Measurements from ENCODE around the gene DFFB. TPM values are rescaled to one million over a fixed set of nuclear protein-coding genes. Genes with fewer than 3 reads are reported as not detected.

DFFB gene
- total RNA-seq, 2 experiments from 2014 or later: 7.2 to 8.4 TPM

GRCh38 chr1:3923378-3924185, 66.3 kb downstream of the DFFB start:
- Mint-ChIP-seq H3K9me3 (ENCODE audit: low read depth) (no peaks in the 10 kb centered on the region), H3K4me3 (no peak overlapping the region), H3K27ac (no peak overlapping the region), H3K36me3 (ENCODE audit: low read depth) (no peaks in the 10 kb centered on the region), H3K27me3 (peaks cover 2% of the 10 kb centered on the region), H3K4me1 (peaks cover 16% of the 10 kb centered on the region)
- intact Hi-C loops (cut with DNase I, micrococcal nuclease): no loop called here
- no peak for ATAC-seq
- ChIA-PET CTCF (no interaction called here), POLR2A (no interaction called here)
- DNase-seq: no peak

- DNase-seq: no peak
These were observed 67.0 kb downstream of the DFFB start for GRCh38 chr1:3924186-3924824.

GRCh38 chr1:3924825-3925220, 67.5 kb downstream of the DFFB start:
- peaks cover 16% of the 10 kb centered on the region for H3K4me1 Mint-ChIP-seq
- ChIA-PET POLR2A (no interaction called here), CTCF (no interaction called here)
- H3K4me3 Mint-ChIP-seq: no peak overlapping the region
- DNase-seq (peak; percentile 22), ATAC-seq (no peak)
- peaks cover 1% of the 10 kb centered on the region for H3K9me3 Mint-ChIP-seq (ENCODE audit: low read depth)
- H3K36me3 Mint-ChIP-seq (ENCODE audit: low read depth): no peaks in the 10 kb centered on the region
- H3K27me3 Mint-ChIP-seq: peaks cover 2% of the 10 kb centered on the region
- intact Hi-C loops (cut with DNase I, micrococcal nuclease): no loop called here
- H3K27ac Mint-ChIP-seq: no peak overlapping the region

More at GRCh38 chr1:3924186-3924824, 67.0 kb downstream of the DFFB start:
- CTCF ChIA-PET: no interaction called here
- H3K36me3 Mint-ChIP-seq (ENCODE audit: low read depth): no peaks in the 10 kb centered on the region
- no peak for ATAC-seq
- peaks cover 2% of the 10 kb centered on the region for H3K27me3 Mint-ChIP-seq
- H3K4me1 Mint-ChIP-seq: peaks cover 16% of the 10 kb centered on the region
- intact Hi-C loops (cut with DNase I, micrococcal nuclease): no loop called here
- H3K27ac Mint-ChIP-seq: no peak overlapping the region
- POLR2A ChIA-PET: no interaction called here
- no peaks in the 10 kb centered on the region for H3K9me3 Mint-ChIP-seq (ENCODE audit: low read depth)
- no peak overlapping the region for H3K4me3 Mint-ChIP-seq

GRCh38 chr1:3925256-3925655, 68.0 kb downstream of the DFFB start:
- ChIA-PET CTCF (no interaction called here), POLR2A (no interaction called here)
- Mint-ChIP-seq H3K27ac (no peak overlapping the region), H3K9me3 (ENCODE audit: low read depth) (peaks cover 4% of the 10 kb centered on the region), H3K36me3 (ENCODE audit: low read depth) (no peaks in the 10 kb centered on the region), H3K4me1 (peaks cover 16% of the 10 kb centered on the region), H3K27me3 (peaks cover 2% of the 10 kb centered on the region), H3K4me3 (no peak overlapping the region)
- DNase-seq (no peak), ATAC-seq (no peak)
- intact Hi-C loops (cut with DNase I, micrococcal nuclease): no loop called here

GRCh38 chr1:3925762-3926161, 68.5 kb downstream of the DFFB start:
- no peaks in the 10 kb centered on the region for H3K36me3 Mint-ChIP-seq (ENCODE audit: low read depth)
- H3K4me1 Mint-ChIP-seq: peaks cover 16% of the 10 kb centered on the region
- no peak overlapping the region for H3K4me3 Mint-ChIP-seq
- DNase-seq: no peak
- ChIA-PET CTCF (no interaction called here), POLR2A (no interaction called here)
- H3K27ac Mint-ChIP-seq: no peak overlapping the region
- no peak for ATAC-seq
- peaks cover 7% of the 10 kb centered on the region for H3K9me3 Mint-ChIP-seq (ENCODE audit: low read depth)
- intact Hi-C loops (cut with DNase I, micrococcal nuclease): no loop called here
- peaks cover 2% of the 10 kb centered on the region for H3K27me3 Mint-ChIP-seq

- H3K9me3 Mint-ChIP-seq (ENCODE audit: low read depth): peaks cover 7% of the 10 kb centered on the region
- intact Hi-C loops (cut with DNase I, micrococcal nuclease): no loop called here
- POLR2A ChIA-PET: no interaction called here
- DNase-seq (no peak), ATAC-seq (no peak)
- CTCF ChIA-PET: no interaction called here
- peaks cover 5% of the 10 kb centered on the region for H3K27me3 Mint-ChIP-seq
- no peak overlapping the region for H3K4me3 Mint-ChIP-seq
- H3K27ac Mint-ChIP-seq: no peak overlapping the region
- peaks cover 14% of the 10 kb centered on the region for H3K4me1 Mint-ChIP-seq
- no peaks in the 10 kb centered on the region for H3K36me3 Mint-ChIP-seq (ENCODE audit: low read depth)
These were observed 69.7 kb downstream of the DFFB start for GRCh38 chr1:3926956-3927355.

GRCh38 chr1:3928586-3928985, 71.3 kb downstream of the DFFB start:
- H3K4me1 Mint-ChIP-seq: no peaks in the 10 kb centered on the region
- H3K9me3 Mint-ChIP-seq (ENCODE audit: low read depth): peaks cover 7% of the 10 kb centered on the region
- peaks cover 8% of the 10 kb centered on the region for H3K27me3 Mint-ChIP-seq
- intact Hi-C loops (cut with DNase I, micrococcal nuclease): no loop called here
- ATAC-seq: no peak
- no peak overlapping the region for H3K27ac Mint-ChIP-seq
- H3K36me3 Mint-ChIP-seq (ENCODE audit: low read depth): no peaks in the 10 kb centered on the region
- no peak for DNase-seq
- ChIA-PET CTCF (no interaction called here), POLR2A (no interaction called here)
- H3K4me3 Mint-ChIP-seq: no peak overlapping the region

GRCh38 chr1:3929126-3929525, 71.8 kb downstream of the DFFB start:
- no peaks in the 10 kb centered on the region for H3K36me3 Mint-ChIP-seq (ENCODE audit: low read depth)
- H3K4me1 Mint-ChIP-seq: no peaks in the 10 kb centered on the region
- peaks cover 7% of the 10 kb centered on the region for H3K9me3 Mint-ChIP-seq (ENCODE audit: low read depth)
- DNase-seq: no peak
- H3K4me3 Mint-ChIP-seq: no peak overlapping the region
- no peak for ATAC-seq
- ChIA-PET CTCF (no interaction called here), POLR2A (no interaction called here)
- H3K27ac Mint-ChIP-seq: no peak overlapping the region
- peaks cover 10% of the 10 kb centered on the region for H3K27me3 Mint-ChIP-seq
- intact Hi-C loops (cut with DNase I, micrococcal nuclease): no loop called here

- no peak overlapping the region for H3K27ac Mint-ChIP-seq
These were observed 73.2 kb downstream of the DFFB start for GRCh38 chr1:3930301-3931006.

GRCh38 chr1:3931007-3931912, 74.0 kb downstream of the DFFB start:
- Mint-ChIP-seq H3K9me3 (ENCODE audit: low read depth) (peaks cover 7% of the 10 kb centered on the region), H3K4me3 (no peak overlapping the region), H3K27me3 (peaks cover 17% of the 10 kb centered on the region), H3K4me1 (no peaks in the 10 kb centered on the region), H3K27ac (no peak overlapping the region), H3K36me3 (ENCODE audit: low read depth) (no peaks in the 10 kb centered on the region)
- CTCF ChIA-PET: no interaction called here
- POLR2A ChIA-PET: no interaction called here
- ATAC-seq (no peak), DNase-seq (no peak)
- intact Hi-C loops (cut with DNase I, micrococcal nuclease): no loop called here

More at GRCh38 chr1:3930301-3931006, 73.2 kb downstream of the DFFB start:
- no peaks in the 10 kb centered on the region for H3K36me3 Mint-ChIP-seq (ENCODE audit: low read depth)
- CTCF ChIA-PET: no interaction called here
- intact Hi-C loops (cut with DNase I, micrococcal nuclease): no loop called here
- peaks cover 7% of the 10 kb centered on the region for H3K9me3 Mint-ChIP-seq (ENCODE audit: low read depth)
- H3K4me1 Mint-ChIP-seq: no peaks in the 10 kb centered on the region
- POLR2A ChIA-PET: no interaction called here
- peaks cover 17% of the 10 kb centered on the region for H3K27me3 Mint-ChIP-seq
- DNase-seq: no peak
- no peak overlapping the region for H3K4me3 Mint-ChIP-seq
- ATAC-seq: no peak

GRCh38 chr1:3932156-3932919, 75.1 kb downstream of the DFFB start:
- DNase-seq: no peak

More at GRCh38 chr1:3932156-3932919, 75.1 kb downstream of the DFFB start:
- H3K4me3 Mint-ChIP-seq: no peak overlapping the region
- no peak for ATAC-seq
- H3K36me3 Mint-ChIP-seq (ENCODE audit: low read depth): no peaks in the 10 kb centered on the region
- CTCF ChIA-PET: no interaction called here
- POLR2A ChIA-PET: no interaction called here
- H3K27ac Mint-ChIP-seq: no peak overlapping the region
- H3K9me3 Mint-ChIP-seq (ENCODE audit: low read depth): peaks cover 12% of the 10 kb centered on the region
- peaks cover 18% of the 10 kb centered on the region for H3K27me3 Mint-ChIP-seq
- H3K4me1 Mint-ChIP-seq: no peaks in the 10 kb centered on the region
- intact Hi-C loops (cut with DNase I, micrococcal nuclease): no loop called here
